ENCODE measurements around the gene TSPAN14. TPM values are rescaled to one million over a fixed set of nuclear protein-coding genes. Genes with fewer than 3 reads are reported as not detected.

TSPAN14 gene
- total and polyA plus RNA-seq, 12 donors = 13.1 to 112 (median 45.5) TPM

- no peaks in the 10 kb centered on the region for H3K36me3 ChIP-seq (replicated peaks in 1 of 2)
- H3K9me3 ChIP-seq (replicated peaks in 1 of 3) = no peaks in the 10 kb centered on the region
- no peaks in the 10 kb centered on the region for H3K27me3 ChIP-seq
- H3K4me1 ChIP-seq (replicated peaks in 1 of 2) = peaks cover 0 to 48% of the 10 kb centered on the region in 2 donors
- TF ChIP-seq, protein P1, sequence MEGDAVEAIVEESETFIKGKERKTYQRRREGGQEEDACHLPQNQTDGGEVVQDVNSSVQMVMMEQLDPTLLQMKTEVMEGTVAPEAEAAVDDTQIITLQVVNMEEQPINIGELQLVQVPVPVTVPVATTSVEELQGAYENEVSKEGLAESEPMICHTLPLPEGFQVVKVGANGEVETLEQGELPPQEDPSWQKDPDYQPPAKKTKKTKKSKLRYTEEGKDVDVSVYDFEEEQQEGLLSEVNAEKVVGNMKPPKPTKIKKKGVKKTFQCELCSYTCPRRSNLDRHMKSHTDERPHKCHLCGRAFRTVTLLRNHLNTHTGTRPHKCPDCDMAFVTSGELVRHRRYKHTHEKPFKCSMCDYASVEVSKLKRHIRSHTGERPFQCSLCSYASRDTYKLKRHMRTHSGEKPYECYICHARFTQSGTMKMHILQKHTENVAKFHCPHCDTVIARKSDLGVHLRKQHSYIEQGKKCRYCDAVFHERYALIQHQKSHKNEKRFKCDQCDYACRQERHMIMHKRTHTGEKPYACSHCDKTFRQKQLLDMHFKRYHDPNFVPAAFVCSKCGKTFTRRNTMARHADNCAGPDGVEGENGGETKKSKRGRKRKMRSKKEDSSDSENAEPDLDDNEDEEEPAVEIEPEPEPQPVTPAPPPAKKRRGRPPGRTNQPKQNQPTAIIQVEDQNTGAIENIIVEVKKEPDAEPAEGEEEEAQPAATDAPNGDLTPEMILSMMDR (IDR thresholded peaks at IDR 0.05) = no peak
- TF ChIP-seq POLR2A (IDR thresholded peaks at IDR 0.05) = no peak
- no peak overlapping the region for H3K4me3 ChIP-seq
- peak in 2 of 7 donors; percentile 10 to 23 for DNase-seq
- H3K27ac ChIP-seq = peak overlapping the region in 1 of 5 donors; percentile 50
- WGBS, 4 donors = 71 to 94% (median 84%) methylated on average over 5 of the region's 5 CpGs
- intact Hi-C loops (cut with DNase I) = no loop called here
These were observed 41.6 kb upstream of the TSPAN14 start for GRCh38 chr10:80412486-80412885.

DNA sequence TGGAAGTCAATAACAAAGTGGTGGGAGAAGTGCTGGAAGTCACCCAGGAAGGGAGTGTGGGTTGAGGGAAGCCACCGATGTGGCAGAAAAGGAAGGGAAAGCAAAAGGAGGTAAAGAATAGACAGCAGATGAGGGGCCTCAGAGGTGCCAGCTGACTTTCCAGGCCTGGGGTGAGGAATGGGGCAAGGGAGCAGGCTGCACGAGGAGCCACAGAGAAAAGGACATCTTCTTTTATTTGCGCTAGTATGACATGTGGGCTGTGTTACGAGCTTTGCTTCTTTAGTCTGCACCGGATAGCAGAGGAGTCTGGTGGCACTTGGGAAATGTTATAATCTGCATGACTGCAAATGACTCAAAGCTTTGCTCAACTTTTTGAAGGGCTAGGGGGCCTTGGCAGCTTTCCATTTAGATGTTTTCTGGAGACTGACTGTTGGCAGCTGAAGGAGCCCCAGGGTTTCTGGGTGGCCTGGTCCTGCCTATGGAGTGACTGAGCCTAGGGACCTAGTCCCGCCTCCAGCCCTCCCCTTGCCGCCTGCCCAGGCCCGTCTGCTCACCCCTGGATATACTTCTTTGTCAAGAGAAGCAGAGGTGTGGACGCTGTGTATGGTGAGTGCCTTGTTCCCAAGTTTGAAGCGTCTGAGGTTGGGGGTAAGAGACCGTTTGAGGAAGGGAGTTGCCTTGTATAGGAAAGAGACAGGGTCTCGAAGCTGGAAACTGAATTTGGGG, 40.7 kb upstream of the TSPAN14 start:
- H3K27me3 ChIP-seq = no peaks in the 10 kb centered on the region
- no peaks in the 10 kb centered on the region for H3K36me3 ChIP-seq (replicated peaks in 1 of 2)
- intact Hi-C loops (cut with DNase I) = no loop called here
- peaks cover 0 to 40% of the 10 kb centered on the region in 2 donors for H3K4me1 ChIP-seq (replicated peaks in 1 of 2)
- TF ChIP-seq, protein P1 (IDR thresholded peaks at IDR 0.05) = no peak
- peak overlapping the region in 1 of 5 donors; percentile 50 for H3K27ac ChIP-seq
- H3K9me3 ChIP-seq (replicated peaks in 1 of 3) = no peaks in the 10 kb centered on the region
- 75 to 81% (median 77%) methylated on average over 12 of the region's 12 CpGs for WGBS, 4 donors
- H3K4me3 ChIP-seq = no peak overlapping the region
- DNase-seq = peak in 3 of 7 donors; percentile 17 to 36 (median 33)

GRCh38 chr10:80414142-80414895, 39.8 kb upstream of the TSPAN14 start:
- Histone ChIP-seq H3K36me3 (replicated peaks in 1 of 2) (no peaks in the 10 kb centered on the region), H3K27ac (peak overlapping the region in 1 of 5 donors; percentile 50), H3K4me3 (no peak overlapping the region), H3K4me1 (replicated peaks in 1 of 2) (peaks cover 0 to 40% of the 10 kb centered on the region in 2 donors), H3K9me3 (replicated peaks in 1 of 3) (no peaks in the 10 kb centered on the region), H3K27me3 (no peaks in the 10 kb centered on the region)
- no peak for DNase-seq
- no peak for TF ChIP-seq POLR2A (IDR thresholded peaks at IDR 0.05)
- TF ChIP-seq, protein P1 (IDR thresholded peaks at IDR 0.05) = no peak
- 73 to 83% (median 80%) methylated on average over 7 of the region's 7 CpGs for WGBS, 4 donors
- intact Hi-C loops (cut with DNase I) = no loop called here

DNA sequence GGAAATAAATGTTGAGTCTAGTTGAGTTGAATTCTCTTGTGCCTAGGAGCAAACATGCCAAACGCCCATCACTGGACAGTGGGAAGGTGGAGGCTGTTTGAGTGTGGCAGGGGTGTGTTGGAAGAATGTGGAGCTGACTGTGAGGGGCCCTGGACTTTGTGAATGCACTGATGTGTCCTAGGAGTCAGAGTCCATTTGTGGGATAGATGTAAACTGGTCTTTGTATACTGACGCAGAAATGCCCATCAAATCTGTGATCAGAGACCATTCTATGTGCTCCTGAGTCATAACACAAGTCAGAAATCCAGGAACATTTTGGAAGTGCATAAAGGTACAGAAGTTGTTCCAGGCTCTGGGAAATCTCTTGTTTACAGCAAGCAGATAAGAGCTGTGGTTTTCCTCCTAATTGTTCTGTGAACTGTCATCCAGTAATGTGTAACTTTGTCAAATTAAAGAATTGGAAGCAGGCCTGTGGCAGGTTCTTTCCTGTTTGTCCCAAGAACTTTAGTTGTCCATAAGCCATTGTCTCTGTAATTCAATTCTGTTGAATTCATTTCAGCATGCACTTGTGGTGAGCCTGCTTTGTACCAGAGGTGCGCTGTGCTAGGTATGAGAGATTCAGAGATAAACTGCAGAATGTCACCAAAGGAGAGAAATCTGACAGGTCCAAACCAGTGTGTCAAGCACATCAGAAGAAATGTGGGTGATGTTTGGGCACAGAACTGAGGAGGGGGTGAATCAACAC, 38.2 kb upstream of the TSPAN14 start:
- no peak for TF ChIP-seq POLR2A (IDR thresholded peaks at IDR 0.05)
- TF ChIP-seq, protein P1 (IDR thresholded peaks at IDR 0.05) = no peak
- Histone ChIP-seq H3K9me3 (replicated peaks in 1 of 3) (no peaks in the 10 kb centered on the region), H3K27me3 (no peaks in the 10 kb centered on the region), H3K4me1 (replicated peaks in 1 of 2) (peaks cover 0 to 36% of the 10 kb centered on the region in 2 donors), H3K36me3 (replicated peaks in 1 of 2) (no peaks in the 10 kb centered on the region), H3K4me3 (no peak overlapping the region), H3K27ac (peak overlapping the region in 2 of 5 donors; percentile 21 to 52)
- WGBS, 4 donors = 77 to 86% (median 80%) methylated on average over 3 of the region's 3 CpGs
- intact Hi-C loops (cut with DNase I) = no loop called here
- DNase-seq = no peak

Measured in adrenal gland (tissue), 12 donors.